Right lobe of liver (tissue), 6 donors: ENCODE data around the gene NPR3. TPM values are rescaled to one million over a fixed set of nuclear protein-coding genes. Genes with fewer than 3 reads are reported as not detected.

Experiments
- ATAC-seq, 4 donors: fragments of 200-7000 bp; cut with Tn5 transposase; one replicate each; pipeline ENCODE4 v1.9.1; 2020; ENCODE audit warnings: mild to moderate bottlenecking in 4 of 4, moderate library complexity in 4 of 4
- DNase-seq, 3 donors: peaks; one replicate each; pipeline ENCODE4 v3.0.0-alpha.2; 2020
- H3K27ac ChIP-seq, 3 donors: fragments of 200-600 bp; one replicate each; pipeline ENCODE4 v1.8.0; 2022
- H3K27me3 ChIP-seq, 2 donors: fragments of 200-600 bp; one replicate each; pipeline ENCODE4 v1.8.0; 2022
- H3K36me3 ChIP-seq, 4 donors: fragments of 200-600 bp; sonication (generic) in 1 of 4; one replicate each; pipeline versions ENCODE4 v1.5.1 to v1.8.0; 2017 to 2022; ENCODE audit warnings: control low read depth in 1 of 4
- H3K4me1 ChIP-seq, 4 donors: fragments of 200-600 bp; sonication (generic) in 1 of 4; one replicate each; pipeline versions ENCODE4 v1.5.1 to v1.8.0; 2017 to 2022; ENCODE audit warnings: control low read depth in 1 of 4
- H3K4me3 ChIP-seq, 3 donors: fragments of 200-600 bp; one replicate each; pipeline ENCODE4 v1.8.0; 2022
- H3K9me3 ChIP-seq, 4 donors: fragments of 200-600 bp; sonication (generic) in 1 of 4; one replicate each; pipeline versions ENCODE4 v1.5.1 to v1.8.0; 2017 to 2022; ENCODE audit warnings: control low read depth in 1 of 4
- POLR2A ChIP-seq: fragments of 450-650 bp; IDR thresholded peaks from one replicate; pipeline ENCODE4 v1.6.1; 2017; ENCODE audit warnings: antibody characterized with exemption, mild to moderate bottlenecking
- WGBS: methylation state at CpG from one replicate; pipeline ENCODE4 v1.1.6; 2018; ENCODE audit warnings: low coverage, low lambda C conversion rate; ENCODE audit not compliant: insufficient coverage; ENCODE audit errors: missing lambda C conversion rate; 5-methylcytosine and 5-hydroxymethylcytosine counted together
- intact Hi-C, 2 donors: fragments of 100-400 bp; cut with DNase I; formaldehyde crosslinking; loops; one replicate each; pipeline versions ENCODE4 v1.11.2 to v1.14.1; 2022
- total RNA-seq, 6 experiments: library from RNA; depleted of rRNA in 2 of 6; stranded (reverse); fragments of >200 nt in 2 of 6; fragmentation: NEBNext Ultra II Directional in 3 of 6; extraction: Animal tissue kit (Norgen Biotek cat#: 25700) in 3 of 6; gene quantifications; one replicate each; pipeline versions ENCODE4 v1.1.0 to v1.2.4, GENCODE V29; 2016 to 2023
- TF ChIP-seq, protein P1 (sequence below), 4 donors: fragments of 200-600 bp in 3 of 4; fragments of 450-650 bp in 1 of 4; IDR thresholded peaks; one replicate each; pipeline versions ENCODE4 v1.5.1 to v1.8.0; 2016 to 2022; ENCODE audit warnings: antibody characterized with exemption in 4 of 4, mild to moderate bottlenecking in 2 of 4
- donor health status: DM: no; HTN: yes; CAD: no.
- donor health status: DM: no; HTN: no; CAD: no.
- donor health status: DM: no; HTN: no; CAD: no.
- donor health status: DM: no; HTN: yes; CAD: no.
- donor health status: DM: no; HTN: yes; CAD: no.

The NPR3 gene
- total RNA-seq, 6 experiments from 2014 or later = 0.98 to 3.2 (median 2.4) TPM

DNA sequence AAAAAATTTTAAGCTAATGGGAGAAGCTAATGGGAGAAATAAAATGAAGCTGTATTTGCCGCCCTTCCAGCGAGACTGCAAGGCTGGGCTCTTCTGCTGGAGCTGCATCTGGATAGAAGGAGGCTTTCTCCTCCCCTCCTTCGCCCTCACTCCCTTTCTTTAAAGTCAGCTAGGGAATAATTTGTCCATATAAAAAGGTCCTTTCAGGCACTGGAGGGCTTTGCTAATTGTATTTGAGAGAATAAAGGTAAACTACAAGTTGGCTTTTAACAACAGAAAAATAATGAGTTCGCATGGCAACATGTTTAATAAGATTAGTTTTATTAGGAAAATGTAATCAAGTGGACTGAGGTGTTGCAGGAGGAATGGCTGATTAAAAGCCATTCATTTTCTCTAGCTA, 41.3 kb downstream of the NPR3 start:
- Histone ChIP-seq H3K27ac (no peak overlapping the region), H3K4me1 (no peaks in the 10 kb centered on the region), H3K27me3 (no peaks in the 10 kb centered on the region), H3K36me3 (no peaks in the 10 kb centered on the region), H3K9me3 (no peaks in the 10 kb centered on the region), H3K4me3 (no peak overlapping the region)
- ATAC-seq (no peak), DNase-seq (no peak)
- intact Hi-C loops = no loop called here
- WGBS = 80% methylated on average over 4 of the region's 4 CpGs
- no peak for TF ChIP-seq POLR2A
- TF ChIP-seq, protein P1, sequence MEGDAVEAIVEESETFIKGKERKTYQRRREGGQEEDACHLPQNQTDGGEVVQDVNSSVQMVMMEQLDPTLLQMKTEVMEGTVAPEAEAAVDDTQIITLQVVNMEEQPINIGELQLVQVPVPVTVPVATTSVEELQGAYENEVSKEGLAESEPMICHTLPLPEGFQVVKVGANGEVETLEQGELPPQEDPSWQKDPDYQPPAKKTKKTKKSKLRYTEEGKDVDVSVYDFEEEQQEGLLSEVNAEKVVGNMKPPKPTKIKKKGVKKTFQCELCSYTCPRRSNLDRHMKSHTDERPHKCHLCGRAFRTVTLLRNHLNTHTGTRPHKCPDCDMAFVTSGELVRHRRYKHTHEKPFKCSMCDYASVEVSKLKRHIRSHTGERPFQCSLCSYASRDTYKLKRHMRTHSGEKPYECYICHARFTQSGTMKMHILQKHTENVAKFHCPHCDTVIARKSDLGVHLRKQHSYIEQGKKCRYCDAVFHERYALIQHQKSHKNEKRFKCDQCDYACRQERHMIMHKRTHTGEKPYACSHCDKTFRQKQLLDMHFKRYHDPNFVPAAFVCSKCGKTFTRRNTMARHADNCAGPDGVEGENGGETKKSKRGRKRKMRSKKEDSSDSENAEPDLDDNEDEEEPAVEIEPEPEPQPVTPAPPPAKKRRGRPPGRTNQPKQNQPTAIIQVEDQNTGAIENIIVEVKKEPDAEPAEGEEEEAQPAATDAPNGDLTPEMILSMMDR (IDR thresholded peaks at IDR 0.05) = no peak

DNA sequence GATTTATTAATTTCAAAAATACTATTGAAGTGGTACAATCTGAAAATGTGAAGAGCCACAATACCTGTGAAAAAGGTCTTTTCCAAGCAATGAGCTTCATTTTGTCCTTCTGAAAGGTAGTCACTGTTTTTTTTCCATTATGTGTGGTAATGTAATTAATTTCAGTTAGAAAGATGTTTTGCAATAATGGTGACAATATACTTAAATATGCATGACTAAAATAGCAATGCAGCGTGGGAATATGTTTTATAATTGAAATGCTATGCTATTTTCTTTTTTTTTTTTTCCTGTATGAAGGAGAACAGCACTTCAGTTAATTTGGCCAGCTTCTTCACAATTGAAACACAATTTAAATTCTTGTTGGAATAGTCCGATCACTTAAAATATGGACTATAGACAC, 41.9 kb downstream of the NPR3 start:
- Histone ChIP-seq H3K36me3 (no peaks in the 10 kb centered on the region), H3K4me1 (no peaks in the 10 kb centered on the region), H3K27ac (no peak overlapping the region), H3K4me3 (no peak overlapping the region), H3K27me3 (no peaks in the 10 kb centered on the region), H3K9me3 (no peaks in the 10 kb centered on the region)
- intact Hi-C loops = no loop called here
- ATAC-seq = no peak
- TF ChIP-seq, protein P1 (IDR thresholded peaks at IDR 0.05) = no peak
- no peak for TF ChIP-seq POLR2A
- 71% methylated on average over 2 of the region's 2 CpGs for WGBS
- no peak for DNase-seq

DNA sequence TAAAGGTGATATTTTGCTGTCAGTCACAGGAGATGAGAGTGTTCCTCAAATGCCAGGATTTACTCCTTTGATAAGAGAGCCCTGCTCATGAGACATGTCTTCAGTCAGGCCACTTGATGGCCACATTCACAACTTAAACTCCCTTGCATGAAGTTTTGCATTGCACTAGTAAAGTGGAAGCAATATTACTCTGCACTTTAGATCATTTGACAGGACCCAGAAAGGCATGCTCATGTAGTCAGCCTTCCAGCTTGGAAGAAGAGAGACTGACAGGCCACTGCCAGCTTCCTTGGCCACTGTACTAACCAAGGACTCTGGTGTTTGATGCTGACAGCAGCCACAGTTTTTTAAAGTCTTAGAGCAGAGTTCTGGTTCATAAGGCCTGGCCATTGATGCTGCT, 42.6 kb downstream of the NPR3 start:
- no peaks in the 10 kb centered on the region for H3K9me3 ChIP-seq
- DNase-seq (no peak), ATAC-seq (no peak)
- no peaks in the 10 kb centered on the region for H3K27me3 ChIP-seq
- H3K27ac ChIP-seq = no peak overlapping the region
- TF ChIP-seq, protein P1 (IDR thresholded peaks at IDR 0.05) = no peak
- TF ChIP-seq POLR2A = no peak
- intact Hi-C loops = no loop called here
- no peaks in the 10 kb centered on the region for H3K36me3 ChIP-seq
- H3K4me1 ChIP-seq = no peaks in the 10 kb centered on the region
- no peak overlapping the region for H3K4me3 ChIP-seq

DNA sequence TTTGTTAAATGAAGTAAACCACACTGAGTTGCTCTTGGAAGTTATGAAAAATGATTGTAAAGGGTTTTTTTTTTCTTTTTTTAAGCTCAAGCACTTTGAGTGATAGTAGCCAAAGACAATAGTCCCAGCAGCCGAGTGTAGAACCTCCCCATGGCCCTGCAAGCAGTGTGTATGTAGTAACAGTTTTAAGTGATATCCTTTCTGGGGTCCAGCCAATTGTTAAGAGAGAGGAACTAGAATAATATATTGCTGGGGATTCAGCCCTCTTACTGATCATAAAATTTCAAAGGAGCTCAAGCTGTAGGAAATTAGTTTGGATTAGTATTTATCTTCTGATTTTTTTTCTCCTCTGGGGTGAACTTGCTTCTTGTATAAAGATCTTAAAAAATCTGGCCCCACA, 43.2 kb downstream of the NPR3 start:
- Histone ChIP-seq H3K27ac (no peak overlapping the region), H3K4me3 (no peak overlapping the region), H3K4me1 (no peaks in the 10 kb centered on the region), H3K27me3 (no peaks in the 10 kb centered on the region), H3K9me3 (no peaks in the 10 kb centered on the region), H3K36me3 (no peaks in the 10 kb centered on the region)
- TF ChIP-seq, protein P1 (IDR thresholded peaks at IDR 0.05) = no peak
- no peak for TF ChIP-seq POLR2A
- intact Hi-C loops = no loop called here
- WGBS = 56% methylated on average over 1 of the region's 1 CpG
- ATAC-seq = no peak
- no peak for DNase-seq

DNA sequence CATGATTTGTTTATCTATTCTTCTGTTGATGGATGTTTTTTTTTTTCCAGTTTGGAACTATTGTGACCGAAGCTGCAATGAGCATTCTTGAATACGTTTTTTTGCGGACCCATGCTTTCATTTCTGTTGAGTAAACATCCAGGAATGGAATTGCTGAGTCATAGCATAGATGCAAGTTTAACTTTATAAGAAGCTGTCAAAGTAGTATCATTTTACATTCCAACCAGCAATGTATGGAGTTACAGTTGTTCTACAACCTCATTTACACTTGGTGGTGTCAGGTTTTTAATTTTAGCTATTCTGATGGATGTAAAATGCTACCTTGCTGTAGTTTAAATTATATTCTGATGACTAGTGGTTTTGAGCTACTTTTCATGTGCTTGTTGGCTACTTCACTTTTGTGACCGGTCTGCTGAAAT, 49.0 kb downstream of the NPR3 start:
- peak overlapping the region in 1 of 3 donors; percentile 26 for H3K4me3 ChIP-seq
- 36% methylated on average over 4 of the region's 4 CpGs for WGBS

More for the DNA sequence above, 49.0 kb downstream of the NPR3 start:
- Histone ChIP-seq H3K27ac (peak overlapping the region in 1 of 3 donors; percentile 10), H3K27me3 (no peaks in the 10 kb centered on the region), H3K9me3 (no peaks in the 10 kb centered on the region), H3K36me3 (no peaks in the 10 kb centered on the region), H3K4me1 (no peaks in the 10 kb centered on the region)
- no peak for TF ChIP-seq POLR2A
- TF ChIP-seq, protein P1 (IDR thresholded peaks at IDR 0.05) = no peak
- intact Hi-C loops = no loop called here
- ATAC-seq = peak in 3 of 4 donors; percentile 52 to 68 (median 59)
- DNase-seq = no peak
